Measurements from ENCODE around the gene GAL3ST3.
"Not testable (repeated sequence)": the region's sequence is repeated elsewhere in the genome, so short reads cannot be mapped to it uniquely, and the experiment has no call there.

Gene GAL3ST3

DNA sequence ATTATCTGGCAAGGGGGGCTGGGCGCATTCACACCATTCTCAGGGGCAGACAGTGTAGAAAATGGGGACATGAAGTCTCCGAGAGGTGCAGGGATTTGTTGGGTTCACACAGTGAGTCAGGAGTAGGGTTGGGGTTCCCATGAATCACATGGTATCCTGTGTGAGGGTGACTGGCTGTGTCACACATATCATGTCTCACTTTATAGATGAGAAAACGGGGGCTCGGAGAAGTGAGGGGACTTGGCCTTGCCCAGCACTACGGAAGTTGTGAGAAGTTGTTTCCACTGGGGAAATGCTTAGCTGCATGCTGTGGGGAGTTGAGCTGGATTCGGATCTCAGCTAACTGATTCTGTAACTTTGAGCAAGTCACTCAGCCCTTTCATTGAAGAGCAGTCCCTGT is 4.2 kb downstream of the GAL3ST3 start:
- no peak for DNase-seq

DNA sequence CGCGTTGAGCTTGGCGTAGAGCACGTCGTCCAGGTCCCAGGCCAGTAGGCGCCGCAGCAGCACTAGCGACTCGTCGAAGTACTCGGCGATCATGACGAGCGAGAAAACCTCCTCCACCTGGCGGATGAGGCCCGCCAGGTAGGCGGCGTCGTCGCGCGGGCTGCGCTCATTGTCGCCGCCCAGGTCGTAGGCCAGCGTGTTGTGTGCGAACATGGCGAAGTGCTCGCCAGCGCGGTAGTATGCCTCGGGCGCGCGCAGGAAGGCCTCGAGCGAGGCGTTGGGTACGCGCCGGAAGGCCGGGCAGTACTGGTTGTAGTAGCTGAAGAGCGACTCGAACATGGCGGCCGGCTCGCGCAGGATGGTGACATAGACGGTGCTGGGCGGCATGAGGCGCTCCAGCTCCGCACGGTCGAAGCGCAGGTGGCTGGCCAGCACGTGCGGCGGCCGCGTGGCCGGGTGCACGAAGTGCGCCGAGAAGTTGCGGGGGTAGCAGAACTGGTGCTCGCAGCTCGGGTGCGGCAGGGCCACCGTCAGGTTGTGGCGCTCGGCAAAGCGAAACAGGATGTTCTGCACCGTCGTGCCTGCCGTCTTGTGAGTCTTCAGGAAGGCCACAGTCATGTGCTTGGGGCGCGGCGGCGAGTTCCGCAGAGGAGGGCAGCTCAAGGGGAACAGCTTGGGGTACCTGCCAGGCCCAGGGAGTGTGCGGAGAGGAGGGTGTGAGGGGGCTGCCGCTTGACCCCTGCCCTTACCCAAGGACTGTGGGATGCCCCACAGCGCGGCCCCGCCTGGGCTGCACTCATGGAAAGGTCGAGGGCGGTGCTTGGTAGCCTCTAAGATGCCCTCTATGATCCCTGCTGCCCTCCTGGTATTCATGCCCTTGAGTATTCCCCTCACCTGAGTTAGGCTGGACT is 5.7 kb downstream of the GAL3ST3 start:
- no peak for DNase-seq

DNA sequence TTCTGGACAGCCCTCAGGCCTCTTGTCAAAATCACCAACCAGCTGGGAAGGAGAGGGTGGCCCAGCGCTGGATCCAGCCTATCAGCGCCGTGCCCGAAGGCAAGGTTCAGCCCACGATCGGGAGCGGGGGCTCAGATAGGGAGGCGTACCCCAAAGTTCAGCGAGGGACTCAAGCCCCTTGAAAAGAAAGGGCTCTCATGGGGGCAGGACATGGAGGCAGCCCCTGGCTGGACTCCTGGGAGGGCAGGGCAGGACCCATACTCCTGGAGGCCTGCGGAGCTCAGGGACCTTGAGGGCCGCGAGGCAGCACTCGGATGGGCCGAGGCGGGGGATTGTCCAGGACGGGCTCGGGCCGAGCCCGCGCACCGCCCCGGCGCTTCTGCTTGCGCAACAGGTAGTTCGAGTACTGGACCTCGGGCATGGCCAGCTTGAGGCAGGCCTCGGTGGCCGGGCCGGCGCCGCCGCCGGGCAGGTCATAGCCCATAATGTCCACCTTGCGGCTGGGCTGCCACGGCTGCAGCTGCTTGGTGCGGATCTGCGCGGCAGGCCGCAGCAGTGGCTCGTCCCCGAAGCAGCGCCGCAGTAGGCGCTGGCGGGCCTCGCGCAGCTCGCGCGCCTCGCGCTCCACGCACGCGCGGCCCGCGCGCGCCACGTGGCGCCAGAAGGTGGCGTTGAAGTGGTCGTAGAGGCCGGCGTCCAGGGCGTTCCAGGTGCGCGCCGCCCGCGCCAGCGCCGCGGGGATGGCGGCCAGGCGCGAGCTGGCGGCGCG is 6.5 kb downstream of the GAL3ST3 start:
- no peak for DNase-seq

DNA sequence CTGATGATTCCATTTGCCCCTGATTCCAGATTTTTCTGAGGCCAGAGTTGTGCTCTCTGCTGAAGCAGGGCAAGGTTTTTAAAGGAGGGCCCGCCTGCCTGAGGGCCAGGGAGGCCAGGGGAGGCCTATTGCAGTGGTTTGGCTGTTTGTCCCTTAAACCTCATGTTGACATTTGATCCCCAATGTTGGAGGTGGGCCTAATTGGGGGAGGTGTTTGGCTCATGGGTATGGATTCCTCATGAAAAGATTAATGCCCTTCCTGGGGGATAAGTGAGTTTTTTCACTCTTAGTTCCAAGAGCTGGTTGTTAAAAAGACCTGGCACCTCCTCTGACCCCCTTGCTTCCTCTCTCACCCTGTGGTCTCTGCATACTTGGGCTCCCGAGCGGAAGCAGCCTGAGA is 9.2 kb downstream of the GAL3ST3 start:
- DNase-seq, result no peak

DNA sequence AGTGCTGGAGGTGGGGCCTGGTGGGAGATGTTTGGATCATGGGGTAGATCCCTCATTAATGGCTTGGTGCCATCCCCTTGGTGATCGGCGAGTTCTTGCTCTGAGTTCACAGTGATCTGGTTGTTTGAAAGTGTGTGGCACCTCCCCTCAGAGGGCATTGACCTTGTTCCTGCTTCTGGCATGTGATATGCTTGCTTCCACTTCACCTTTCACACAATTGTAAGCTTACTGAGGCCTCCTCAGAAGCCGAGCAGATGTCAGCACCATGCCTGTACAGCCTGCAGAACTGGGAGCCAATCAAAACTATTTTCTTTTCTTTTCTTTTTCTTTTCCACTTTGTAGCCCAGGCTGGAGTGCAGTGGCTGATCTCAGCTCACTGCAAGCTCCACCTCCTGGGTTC is 11.6 kb downstream of the GAL3ST3 start:
- DNase-seq, result no peak

DNA sequence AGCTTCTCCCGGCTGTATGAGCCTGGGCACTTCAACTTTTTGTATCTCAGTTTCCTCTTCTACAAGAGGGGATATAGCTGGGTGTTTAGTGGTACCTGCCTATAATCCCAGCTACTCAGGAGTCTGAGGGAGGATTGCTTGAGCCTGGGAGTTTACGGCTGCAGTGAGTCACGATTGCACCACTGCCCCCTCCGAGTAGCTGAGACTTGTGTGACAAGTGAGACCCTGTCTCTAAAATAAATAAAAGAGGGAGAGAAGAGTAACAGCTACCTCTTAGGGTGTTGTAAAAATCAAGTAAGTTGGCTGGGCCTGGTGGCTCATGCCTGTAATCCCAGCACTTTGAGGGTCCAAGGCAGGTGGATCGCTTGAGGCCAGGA is 12.6 kb downstream of the GAL3ST3 start:
- no peak for DNase-seq

DNA sequence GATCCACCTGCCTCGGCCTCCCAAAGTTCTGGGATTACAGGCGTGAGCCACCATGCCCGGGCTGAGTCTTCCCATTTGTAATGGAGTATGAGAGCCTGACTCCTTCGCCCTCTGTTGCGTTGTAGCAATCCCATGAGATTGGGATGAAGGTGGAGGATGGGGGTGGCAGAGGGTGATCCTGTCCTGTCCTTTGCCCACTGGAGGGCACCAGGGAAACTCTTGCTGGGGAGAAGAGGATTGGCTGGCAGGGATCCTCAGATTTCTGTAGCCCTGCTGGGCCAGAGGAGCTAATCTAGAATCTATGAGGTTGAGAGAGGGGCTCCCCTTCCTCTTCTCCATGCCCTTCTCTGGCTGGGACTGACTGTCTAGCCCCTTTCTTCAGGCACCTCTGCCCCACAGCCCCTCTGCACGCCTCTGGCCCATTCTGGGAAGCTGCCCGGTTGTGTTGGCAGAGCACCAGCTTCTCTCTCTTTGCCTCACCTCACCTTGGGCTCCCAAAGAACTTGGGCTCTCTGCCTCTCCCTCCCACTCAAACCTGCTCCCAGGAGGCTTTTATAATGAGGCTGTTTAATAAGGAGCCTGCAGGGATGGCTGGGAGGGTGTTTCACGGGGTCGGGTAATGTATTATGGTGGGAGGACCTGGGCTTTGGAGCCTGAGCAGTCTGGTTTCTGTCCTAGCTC is 13.2 kb downstream of the GAL3ST3 start:
- DNase-seq, result no peak

DNA sequence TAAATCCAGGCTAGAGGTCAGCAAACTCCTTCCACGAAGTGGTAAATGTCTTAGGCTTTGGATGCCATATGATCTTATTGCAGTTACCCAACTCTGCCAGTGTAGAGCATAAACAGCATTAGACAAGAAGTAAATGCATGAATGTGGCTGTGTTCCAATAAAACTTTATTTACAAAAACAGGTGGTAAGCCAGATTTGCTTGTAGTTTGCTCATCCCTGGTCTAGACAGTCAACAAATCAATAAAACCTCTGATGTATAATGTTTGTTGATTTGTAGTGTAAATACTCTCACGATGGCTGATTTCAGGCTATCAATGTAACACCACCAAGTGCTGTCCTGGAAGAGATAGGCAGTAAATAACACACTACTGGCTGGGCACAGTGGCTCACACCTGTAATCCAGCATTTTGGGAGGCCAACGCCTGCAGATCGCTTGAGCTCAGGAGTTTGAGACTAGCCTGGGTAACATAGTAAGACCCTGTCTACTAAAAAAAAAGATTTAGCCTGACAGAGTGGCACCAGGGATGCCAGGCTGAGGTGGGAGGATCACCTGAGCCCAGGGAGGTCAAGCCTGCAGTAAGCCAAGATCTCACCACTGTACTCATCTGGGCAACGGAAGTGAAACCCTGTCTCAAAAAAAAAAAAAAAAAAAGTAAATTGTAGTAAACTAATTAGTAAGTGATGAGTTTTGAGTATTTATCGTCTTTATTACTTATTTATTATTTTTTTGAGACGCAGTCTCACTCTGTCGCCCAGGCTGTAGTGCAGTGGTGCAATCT is 15.8 kb downstream of the GAL3ST3 start:
- DNase-seq, result no peak

DNA sequence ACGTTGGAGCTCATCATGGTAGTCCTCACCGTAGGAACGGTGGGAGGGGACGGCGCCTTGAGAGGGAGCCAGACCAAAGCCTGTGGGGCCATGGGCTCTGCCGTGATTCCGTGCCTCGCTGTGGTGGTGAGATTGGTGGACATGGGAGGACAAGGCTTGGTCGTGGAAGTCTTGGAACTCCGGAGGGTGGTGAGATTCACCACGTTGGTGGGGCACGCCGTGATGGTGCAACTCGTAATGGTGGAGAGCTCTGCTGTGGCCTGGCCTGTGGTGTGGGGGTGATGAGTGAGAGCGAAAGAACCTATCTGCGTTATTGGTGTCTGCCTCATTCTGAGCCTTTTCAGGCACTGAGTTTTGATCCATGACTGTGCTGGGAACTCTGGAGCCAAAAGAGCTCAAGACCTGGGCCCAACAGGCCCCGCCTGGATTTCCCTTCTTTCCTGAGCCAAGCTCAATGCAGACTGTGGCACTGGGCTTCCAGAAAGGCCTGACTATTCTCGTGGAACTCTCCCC is 22.9 kb downstream of the GAL3ST3 start, which contains the start of gene CATSPER1:
TSS of gene CATSPER1 (minus strand) at position 463 of the 513 bp plus-strand sequence. CDS start at position 363, 100 bp downstream.
- no peak for DNase-seq

DNA sequence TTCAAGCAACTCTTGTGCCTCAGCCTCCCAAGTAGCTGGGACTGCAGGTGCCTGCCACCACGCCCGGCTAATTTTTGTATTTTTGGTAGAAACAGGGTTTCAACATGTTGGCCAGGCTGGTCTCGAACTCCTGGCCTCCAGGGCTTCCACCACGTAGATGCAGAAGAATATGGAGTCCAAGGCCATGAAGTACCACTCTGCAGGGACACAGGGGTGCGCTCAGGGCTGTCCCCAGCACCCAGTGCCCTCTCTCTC is 25.8 kb downstream of the GAL3ST3 start:
- DNase-seq, result not testable (repeated sequence)

DNA sequence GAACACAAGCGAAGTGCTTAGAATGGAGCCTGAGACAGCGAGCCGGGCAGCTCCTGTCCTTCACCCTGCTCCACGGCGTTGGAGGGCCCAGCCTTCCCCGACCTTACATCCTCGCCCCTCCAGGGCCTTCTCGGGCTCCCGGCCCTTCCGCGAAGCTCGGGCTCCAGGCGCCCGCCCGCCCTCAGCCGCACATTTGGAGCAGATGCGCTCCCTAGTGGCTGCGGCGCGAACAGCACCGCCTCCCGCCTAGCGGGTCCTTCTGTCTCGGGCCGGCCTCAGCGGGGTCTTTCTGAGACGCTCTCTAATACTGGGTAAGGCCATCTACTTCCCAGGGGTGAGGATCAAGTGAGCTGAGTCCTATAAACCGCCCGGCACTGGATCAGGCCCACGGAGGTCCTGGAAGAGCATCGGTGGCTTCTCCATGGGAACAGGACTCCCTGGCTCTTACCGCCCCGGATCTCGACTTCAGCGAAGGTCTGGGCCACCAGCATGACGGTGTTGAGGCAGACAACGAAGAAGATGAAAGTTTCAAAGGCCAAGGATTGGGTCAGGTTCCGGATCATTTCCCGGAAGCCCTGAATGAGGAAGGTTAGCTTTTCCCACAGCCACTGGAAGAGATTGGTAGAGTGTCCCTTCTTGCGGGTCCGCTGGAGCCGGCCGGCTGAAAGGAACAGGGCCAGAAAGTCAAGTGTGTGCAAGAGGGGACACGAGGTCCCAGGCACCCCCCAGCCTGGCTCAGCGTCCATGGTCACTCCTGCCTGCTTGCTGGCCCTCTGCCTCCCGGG is 26.4 kb downstream of the GAL3ST3 start:
- DNase-seq, result peak in 12 of 14 donors; percentile 7 to 66 (median 33)

DNA sequence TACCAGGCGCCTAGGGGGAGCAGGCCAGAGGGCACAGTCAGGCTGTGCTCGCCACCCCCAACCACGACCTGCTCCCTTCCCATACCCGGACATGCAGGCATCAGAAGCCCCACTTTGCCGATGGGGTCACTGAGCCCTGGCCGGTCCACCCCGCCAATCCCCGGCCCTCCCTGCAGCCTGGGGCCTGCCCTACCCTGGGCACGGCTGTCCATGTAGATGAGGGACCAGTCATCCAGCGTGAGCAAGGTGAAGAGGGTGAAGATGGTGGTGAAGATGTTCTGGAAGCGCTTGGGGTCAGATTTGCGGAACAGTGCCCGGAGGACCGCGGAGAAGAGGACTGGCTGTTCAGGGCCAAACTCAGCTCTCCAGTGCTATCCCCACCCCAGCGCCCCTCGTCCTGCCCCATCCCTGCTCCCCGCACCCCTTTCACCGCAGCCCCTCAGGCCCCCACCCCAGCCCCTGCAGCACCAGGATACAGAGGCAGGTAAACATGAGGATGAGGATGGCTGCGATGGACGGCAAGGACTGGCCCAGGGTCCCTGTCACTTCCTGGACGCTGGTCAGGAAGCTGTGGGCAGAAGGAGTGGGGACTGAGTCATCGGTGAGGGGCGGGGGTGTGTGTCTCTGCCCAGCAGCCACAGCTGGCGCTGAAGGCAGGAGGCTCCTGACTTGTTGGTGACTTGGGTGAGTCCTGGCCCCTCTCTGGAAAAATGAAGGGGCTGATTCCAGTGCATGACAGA is 28.2 kb downstream of the GAL3ST3 start:
- DNase-seq, result peak in 1 of 14 donors; percentile 24

DNA sequence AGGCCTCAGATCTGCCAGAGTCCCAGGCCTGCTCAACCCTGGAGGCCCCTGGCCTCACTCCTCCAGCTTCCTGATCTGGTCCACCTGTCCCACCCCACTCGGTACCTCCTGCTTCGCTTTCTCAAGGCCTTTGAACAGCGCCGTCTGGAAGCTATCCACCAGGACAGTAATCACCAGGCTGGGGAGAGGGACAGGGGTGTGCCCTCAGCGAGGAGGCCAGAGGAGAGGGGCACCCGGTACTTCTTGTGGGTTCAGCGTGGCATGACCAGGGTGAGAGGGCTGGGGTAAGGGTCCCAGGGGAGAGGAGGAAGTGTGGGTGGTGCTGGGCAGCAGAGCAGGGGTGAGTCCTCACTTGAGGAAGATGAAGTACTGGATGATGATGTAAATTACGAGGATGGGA is 28.7 kb downstream of the GAL3ST3 start:
- no peak for DNase-seq

DNA sequence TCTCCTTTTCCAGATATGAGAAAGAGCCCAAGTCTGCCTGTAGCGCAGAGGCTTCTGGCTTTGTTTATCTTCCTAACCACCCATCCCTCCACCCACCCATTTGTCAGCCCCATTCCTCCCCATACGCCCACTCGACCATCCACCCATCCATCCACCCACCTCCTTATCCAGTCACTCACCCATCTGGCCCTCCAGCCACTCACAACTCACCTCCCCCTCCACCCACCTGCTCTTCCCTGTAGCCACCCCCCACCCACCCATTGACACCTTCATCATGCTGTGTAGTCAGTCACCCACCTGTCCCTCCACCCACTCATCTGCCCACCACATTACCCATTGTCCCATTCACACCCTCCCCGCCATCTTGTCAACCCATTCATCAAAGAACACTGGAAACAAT is 31.6 kb downstream of the GAL3ST3 start:
- DNase-seq, result no peak

DNA sequence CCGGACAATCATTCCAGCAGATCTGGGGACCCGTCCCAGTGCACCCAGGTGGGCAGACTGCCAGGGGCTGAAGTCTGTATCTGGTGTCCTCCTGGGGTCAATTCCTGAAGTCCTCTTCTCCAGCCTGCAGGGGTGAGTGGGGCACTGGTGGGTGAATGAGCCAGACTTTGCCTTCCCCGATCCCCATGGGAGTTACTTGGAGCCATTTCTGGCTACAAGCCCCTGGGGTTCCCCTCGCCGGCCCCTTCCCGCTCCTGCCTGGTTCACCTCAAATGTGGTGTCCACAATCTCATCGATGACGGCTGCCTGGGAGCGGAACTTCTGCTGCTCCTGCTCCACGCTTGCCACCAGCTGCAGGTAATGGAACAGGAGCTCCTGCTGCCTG is 32.2 kb downstream of the GAL3ST3 start:
- DNase-seq, result no peak

DNA sequence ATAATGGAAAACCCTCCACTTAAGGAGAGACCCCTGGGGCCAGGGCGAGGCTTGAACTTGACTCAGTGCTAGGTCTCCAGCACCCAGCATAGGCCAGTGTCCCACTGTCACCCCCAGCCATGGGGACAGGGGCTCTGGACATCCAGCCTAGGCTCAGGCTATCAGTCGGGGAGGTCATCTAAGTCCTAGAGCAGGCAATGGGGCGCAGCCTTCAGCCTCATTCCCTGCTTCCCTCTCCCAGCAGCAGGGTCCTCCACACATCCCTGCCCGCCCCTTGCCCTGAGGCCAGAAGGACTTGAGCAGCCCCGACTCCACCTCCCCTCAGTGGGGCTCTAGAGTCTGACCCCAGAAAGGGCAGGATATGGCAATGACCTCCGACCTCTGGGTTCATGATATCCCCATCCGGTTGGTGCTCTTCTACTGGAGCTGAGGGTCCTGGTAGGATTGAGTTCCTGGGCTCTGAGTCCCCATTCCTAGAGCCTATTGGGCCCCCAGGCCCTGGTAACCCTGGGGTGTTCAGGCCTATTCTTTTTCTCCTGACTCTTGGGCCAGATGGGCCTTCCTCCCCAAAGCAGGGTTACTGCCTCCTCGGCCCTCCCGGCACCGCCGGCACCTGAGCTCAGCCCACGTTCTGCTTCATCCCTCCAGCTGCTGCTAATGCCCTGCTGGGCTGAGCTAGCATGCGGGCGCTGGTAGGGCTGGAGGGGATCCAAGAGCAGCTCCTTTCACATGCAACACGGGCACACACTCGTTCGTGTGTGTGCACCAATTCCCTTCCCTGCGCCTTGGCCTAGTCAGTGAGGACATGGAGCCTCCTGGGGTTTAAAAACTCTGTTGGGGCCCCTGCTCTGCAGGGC is 32.8 kb downstream of the GAL3ST3 start:
- DNase-seq, result no peak

DNA sequence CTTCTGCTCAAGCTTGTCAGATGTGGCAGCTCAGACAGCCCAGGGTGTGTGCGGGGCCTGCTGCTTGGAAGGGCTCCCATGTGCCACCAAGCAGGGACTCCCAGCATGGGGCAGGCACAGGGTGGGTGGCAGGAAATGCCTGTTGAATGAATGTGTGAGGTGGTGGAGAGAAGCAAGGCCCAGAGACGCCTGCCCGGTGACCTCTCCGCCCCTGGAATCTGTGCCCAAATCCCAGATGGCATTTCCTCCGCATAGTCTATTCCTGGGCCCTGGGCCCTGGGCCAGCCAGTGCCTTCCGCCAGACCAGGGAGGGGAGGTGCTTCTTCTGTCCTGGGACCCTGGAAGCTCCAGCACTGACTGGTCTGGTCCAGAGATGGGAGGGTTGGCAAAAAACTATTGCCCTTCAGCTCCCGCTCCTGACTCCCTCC is 33.5 kb downstream of the GAL3ST3 start:
- DNase-seq, result peak in 1 of 14 donors; percentile 24

DNA sequence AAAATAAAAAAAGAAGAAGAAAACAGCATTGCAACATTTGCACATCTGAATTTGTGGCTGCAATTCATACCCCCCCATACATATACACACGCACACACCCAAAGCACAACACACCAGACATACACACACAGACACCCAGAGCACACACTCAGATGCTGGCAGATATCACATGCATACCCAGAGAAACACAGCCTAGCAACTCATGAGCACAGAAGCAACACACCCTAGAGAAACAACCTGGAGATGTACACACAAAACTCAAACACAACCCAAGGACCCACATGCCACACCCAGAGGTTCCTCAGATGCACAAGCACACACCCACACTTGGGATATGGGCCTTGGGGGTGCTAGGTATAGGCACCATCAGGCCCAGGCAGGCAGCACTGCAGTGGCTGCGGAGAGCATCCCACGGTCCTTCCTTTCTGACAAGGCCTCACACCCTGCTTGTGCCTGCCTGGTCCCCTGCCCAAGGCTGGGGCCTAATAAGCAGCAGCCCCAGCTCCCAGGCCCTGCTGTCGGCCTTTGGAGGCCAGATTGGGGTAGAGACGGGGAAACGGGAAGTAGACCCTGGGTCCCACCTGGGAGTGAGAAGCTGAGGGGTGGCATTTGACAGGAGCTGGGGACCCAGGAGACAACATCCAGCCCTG is 34.0 kb downstream of the GAL3ST3 start:
- no peak for DNase-seq

DNA sequence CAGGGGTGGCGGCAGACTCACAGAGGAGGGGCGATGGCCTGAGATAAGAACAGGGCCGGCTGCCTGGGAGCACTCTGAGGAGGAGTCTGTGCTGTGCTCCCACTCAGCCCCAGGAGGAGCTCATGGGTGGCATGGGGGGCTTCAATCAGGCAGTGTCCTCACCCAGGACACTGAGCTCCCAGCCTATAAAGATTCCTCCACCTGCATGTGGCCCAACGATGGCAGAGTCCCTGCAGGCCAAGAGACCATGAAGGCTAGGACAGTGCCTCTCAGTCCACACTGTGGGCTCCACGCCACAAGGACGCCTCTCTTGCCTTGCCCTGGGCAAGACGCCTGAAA is 35.2 kb downstream of the GAL3ST3 start:
- DNase-seq, result no peak
